Cerebellar nuclear complex (tissue), 1 donor: ENCODE data around the gene SNRNP40.
"Not testable (repeated sequence)": the region's sequence is repeated elsewhere in the genome, so short reads cannot be mapped to it uniquely, and the experiment has no call there.

Experiments
- DNase-seq, 2 experiments: peaks; one replicate each; lab custom pipeline; 2025; lab: John Stamatoyannopoulos, UW

The SNRNP40 gene

GRCh38 chr1:31296486-31297276, at the start of gene SNRNP40, which contains the start of gene ZCCHC17:
SNRNP40 (minus strand) TSS chr1:31296788; CDS start chr1:31296751, 37 bp downstream.
ZCCHC17 (plus strand) TSS chr1:31297032; CDS start chr1:31310099, 13,067 bp downstream.
- DNase-seq, result peak; percentile 86 to 98

- DNase-seq, result no peak
Measured at GRCh38 chr1:31345635-31346034, 49.0 kb upstream of the SNRNP40 start.

GRCh38 chr1:31344503-31344902, 47.9 kb upstream of the SNRNP40 start:
- no peak for DNase-seq

- no peak for DNase-seq
Measured at GRCh38 chr1:31336687-31337467, 40.3 kb upstream of the SNRNP40 start.

GRCh38 chr1:31335007-31335406, 38.4 kb upstream of the SNRNP40 start:
- peak in 1 of 2 experiments; percentile 58 for DNase-seq

GRCh38 chr1:31327381-31327780, 30.8 kb upstream of the SNRNP40 start:
- no peak for DNase-seq

- no peak for DNase-seq
Measured at GRCh38 chr1:31326461-31326860, 29.9 kb upstream of the SNRNP40 start.

- DNase-seq, result no peak
Measured at GRCh38 chr1:31324992-31325391, 28.4 kb upstream of the SNRNP40 start.

- no peak for DNase-seq
Measured at GRCh38 chr1:31324093-31324492, 27.5 kb upstream of the SNRNP40 start.

- DNase-seq, result no peak
Measured at GRCh38 chr1:31318146-31318545, 21.6 kb upstream of the SNRNP40 start.

- DNase-seq, result no peak
Measured at GRCh38 chr1:31315902-31316301, 19.3 kb upstream of the SNRNP40 start.

- no peak for DNase-seq
Measured at GRCh38 chr1:31310198-31310597, 13.6 kb upstream of the SNRNP40 start.

GRCh38 chr1:31308036-31308435, 11.4 kb upstream of the SNRNP40 start:
- DNase-seq, result no peak

GRCh38 chr1:31306278-31306677, 9.7 kb upstream of the SNRNP40 start:
- DNase-seq, result no peak

GRCh38 chr1:31302709-31303441, 6.3 kb upstream of the SNRNP40 start:
- DNase-seq, result no peak

- no peak for DNase-seq
Measured at GRCh38 chr1:31300193-31300592, 3.6 kb upstream of the SNRNP40 start.

- no peak for DNase-seq
Measured at GRCh38 chr1:31299365-31299764, 2.8 kb upstream of the SNRNP40 start.

- DNase-seq, result no peak
Measured at GRCh38 chr1:31297277-31298247, 974 bp upstream of the SNRNP40 start.

GRCh38 chr1:31295874-31296485, 608 bp downstream of the SNRNP40 start:
- DNase-seq, result no peak

GRCh38 chr1:31289021-31289420, 7.6 kb downstream of the SNRNP40 start:
- no peak for DNase-seq

GRCh38 chr1:31287791-31288190, 8.8 kb downstream of the SNRNP40 start:
- DNase-seq, result not testable (repeated sequence)
